Smooth muscle cell of trachea (primary cell): ENCODE results near the gene PNN. TPM values are rescaled to one million over a fixed set of nuclear protein-coding genes. Genes with fewer than 3 reads are reported as not detected.

Source experiments
- total RNA-seq: library from RNA; depleted of rRNA; stranded (reverse); fragments of >200 nt; gene quantifications from 2 replicates; pipeline ENCODE4 v1.2.1, GENCODE V29; 2014

PNN gene
- total RNA-seq = 10.9 and 15.1 TPM in 2 replicates

GRCh38 chr14:39174560-39175444 is at the start of gene PNN:
Gene PNN, plus strand, starts transcription at chr14:39175254. Its CDS starts 26 bp downstream, at chr14:39175280.

Other genes with a start within 250 kb of the PNN start
- gene SEC23A, start 72.0 kb upstream of the PNN start, total RNA-seq = 516 and 520 TPM in 2 replicates
- gene GEMIN2, start 60.9 kb upstream of the PNN start, total RNA-seq = 26.6 and 28.5 TPM in 2 replicates
- gene TRAPPC6B, start 4.9 kb upstream of the PNN start, total RNA-seq = 23.8 and 32.0 TPM in 2 replicates
- 11.9 and 13.5 TPM in 2 replicates for gene MIA2, start 58.7 kb downstream of the PNN start, total RNA-seq